Type B pancreatic cell (in vitro differentiated cells): ENCODE measurements around the gene BCL11A. TPM values are rescaled to one million over a fixed set of nuclear protein-coding genes. Genes with fewer than 3 reads are reported as not detected.

Experiments
- DNase-seq: peaks from one replicate; pipeline ENCODE4 v3.0.0; 2021; ENCODE audit warnings: mixed read lengths; ENCODE audit not compliant: unreplicated experiment; ENCODE audit errors: extremely low spot score
- H3K27ac Mint-ChIP-seq: 2 replicates; pipeline ENCODE4 v1.8.0; 2021; ENCODE audit warnings: mild to moderate bottlenecking, mixed read lengths
- H3K27me3 Mint-ChIP-seq: 2 replicates; pipeline ENCODE4 v1.8.0; 2021; ENCODE audit warnings: mixed read lengths
- H3K36me3 Mint-ChIP-seq: 2 replicates; pipeline ENCODE4 v1.8.0; 2021; ENCODE audit warnings: mixed read lengths
- H3K4me1 Mint-ChIP-seq: one replicate; pipeline ENCODE4 v1.8.0; 2021; ENCODE audit warnings: mixed read lengths; ENCODE audit not compliant: unreplicated experiment
- H3K4me3 Mint-ChIP-seq: 2 replicates; pipeline ENCODE4 v1.8.0; 2021; ENCODE audit warnings: mild to moderate bottlenecking, mixed read lengths
- H3K9me3 Mint-ChIP-seq: 2 replicates; pipeline ENCODE4 v1.8.0; 2021; ENCODE audit warnings: mixed read lengths
- total RNA-seq: library from RNA; stranded (reverse); gene quantifications from 2 replicates; pipeline ENCODE4 v1.2.1, GENCODE V29; 2021; ENCODE audit warnings: low replicate concordance
- TF ChIP-seq, protein P1 (sequence below): fragments of 200-600 bp; sonication (generic); conservative IDR thresholded peaks from 2 replicates; pipeline ENCODE4 v1.5.0; 2021; ENCODE audit warnings: antibody characterized with exemption, mild to moderate bottlenecking

BCL11A gene
- total RNA-seq, 1 donor from 2014 or later, result 53.1 TPM

DNA sequence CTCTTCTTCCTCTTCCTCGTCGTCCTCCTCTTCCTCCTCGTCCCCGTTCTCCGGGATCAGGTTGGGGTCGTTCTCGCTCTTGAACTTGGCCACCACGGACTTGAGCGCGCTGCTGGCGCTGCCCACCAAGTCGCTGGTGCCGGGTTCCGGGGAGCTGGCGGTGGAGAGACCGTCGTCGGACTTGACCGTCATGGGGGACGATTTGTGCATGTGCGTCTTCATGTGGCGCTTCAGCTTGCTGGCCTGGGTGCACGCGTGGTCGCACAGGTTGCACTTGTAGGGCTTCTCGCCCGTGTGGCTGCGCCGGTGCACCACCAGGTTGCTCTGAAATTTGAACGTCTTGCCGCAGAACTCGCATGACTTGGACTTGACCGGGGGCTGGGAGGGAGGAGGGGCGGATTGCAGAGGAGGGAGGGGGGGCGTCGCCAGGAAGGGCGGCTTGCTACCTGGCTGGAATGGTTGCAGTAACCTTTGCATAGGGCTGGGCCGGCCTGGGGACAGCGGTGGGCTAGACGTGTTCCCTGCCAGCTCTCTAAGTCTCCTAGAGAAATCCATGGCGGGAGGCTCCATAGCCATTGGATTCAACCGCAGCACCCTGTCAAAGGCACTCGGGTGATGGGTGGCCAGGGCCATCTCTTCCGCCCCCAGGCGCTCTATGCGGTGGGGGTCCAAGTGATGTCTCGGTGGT lies 91.9 kb downstream of the BCL11A start:
- Mint-ChIP-seq H3K4me1 (peaks cover 34% of the 10 kb centered on the region), H3K4me3 (no peak overlapping the region), H3K36me3 (peaks cover 34% of the 10 kb centered on the region), H3K9me3 (no peaks in the 10 kb centered on the region), H3K27ac (no peak overlapping the region), H3K27me3 (no peaks in the 10 kb centered on the region)
- TF ChIP-seq, protein P1, sequence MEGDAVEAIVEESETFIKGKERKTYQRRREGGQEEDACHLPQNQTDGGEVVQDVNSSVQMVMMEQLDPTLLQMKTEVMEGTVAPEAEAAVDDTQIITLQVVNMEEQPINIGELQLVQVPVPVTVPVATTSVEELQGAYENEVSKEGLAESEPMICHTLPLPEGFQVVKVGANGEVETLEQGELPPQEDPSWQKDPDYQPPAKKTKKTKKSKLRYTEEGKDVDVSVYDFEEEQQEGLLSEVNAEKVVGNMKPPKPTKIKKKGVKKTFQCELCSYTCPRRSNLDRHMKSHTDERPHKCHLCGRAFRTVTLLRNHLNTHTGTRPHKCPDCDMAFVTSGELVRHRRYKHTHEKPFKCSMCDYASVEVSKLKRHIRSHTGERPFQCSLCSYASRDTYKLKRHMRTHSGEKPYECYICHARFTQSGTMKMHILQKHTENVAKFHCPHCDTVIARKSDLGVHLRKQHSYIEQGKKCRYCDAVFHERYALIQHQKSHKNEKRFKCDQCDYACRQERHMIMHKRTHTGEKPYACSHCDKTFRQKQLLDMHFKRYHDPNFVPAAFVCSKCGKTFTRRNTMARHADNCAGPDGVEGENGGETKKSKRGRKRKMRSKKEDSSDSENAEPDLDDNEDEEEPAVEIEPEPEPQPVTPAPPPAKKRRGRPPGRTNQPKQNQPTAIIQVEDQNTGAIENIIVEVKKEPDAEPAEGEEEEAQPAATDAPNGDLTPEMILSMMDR, result no peak
- peak; percentile 64 for DNase-seq

GRCh38 chr2:60460577-60461420 lies 92.7 kb downstream of the BCL11A start:
- H3K4me1 Mint-ChIP-seq, result peaks cover 27% of the 10 kb centered on the region
- peaks cover 4% of the 10 kb centered on the region for H3K9me3 Mint-ChIP-seq
- no peak overlapping the region for H3K4me3 Mint-ChIP-seq
- no peaks in the 10 kb centered on the region for H3K27me3 Mint-ChIP-seq
- TF ChIP-seq, protein P1, result no peak
- DNase-seq, result peak; percentile 31
- peaks cover 34% of the 10 kb centered on the region for H3K36me3 Mint-ChIP-seq
- no peak overlapping the region for H3K27ac Mint-ChIP-seq

- Mint-ChIP-seq H3K9me3 (peaks cover 4% of the 10 kb centered on the region), H3K4me1 (peaks cover 26% of the 10 kb centered on the region), H3K36me3 (peaks cover 39% of the 10 kb centered on the region), H3K27me3 (no peaks in the 10 kb centered on the region), H3K27ac (no peak overlapping the region), H3K4me3 (no peak overlapping the region)
- no peak for DNase-seq
- TF ChIP-seq, protein P1, result no peak
These were observed 93.6 kb downstream of the BCL11A start for GRCh38 chr2:60459851-60460250.

- Mint-ChIP-seq H3K27ac (no peak overlapping the region), H3K27me3 (no peaks in the 10 kb centered on the region)
These were observed 97.2 kb downstream of the BCL11A start for GRCh38 chr2:60456115-60456770.

DNA sequence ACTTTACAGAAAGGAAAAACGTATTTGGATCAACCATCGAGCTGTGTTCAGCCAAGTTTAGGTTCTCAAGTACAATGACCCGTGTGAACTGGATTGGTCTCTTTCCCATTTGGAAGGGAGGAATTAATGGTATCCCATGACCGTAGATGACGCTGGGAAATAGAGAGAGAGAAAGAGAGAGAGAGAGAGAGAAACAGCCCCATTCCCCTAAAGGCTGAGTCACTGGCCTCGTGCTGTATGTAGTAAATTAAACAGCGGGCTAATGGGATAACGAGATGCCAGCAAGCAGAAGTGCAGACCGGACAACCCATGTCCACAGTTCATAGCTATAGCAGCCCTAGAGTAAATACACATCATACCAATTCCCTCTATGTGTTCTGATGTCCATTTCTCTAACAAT lies 99.6 kb downstream of the BCL11A start:
- Mint-ChIP-seq H3K4me3 (no peak overlapping the region), H3K9me3 (peaks cover 9% of the 10 kb centered on the region), H3K36me3 (peaks cover 15% of the 10 kb centered on the region), H3K27ac (no peak overlapping the region), H3K27me3 (no peaks in the 10 kb centered on the region), H3K4me1 (peaks cover 17% of the 10 kb centered on the region)
- TF ChIP-seq, protein P1, result no peak
- no peak for DNase-seq

More at GRCh38 chr2:60456115-60456770, 97.2 kb downstream of the BCL11A start:
- Mint-ChIP-seq H3K4me1 (peaks cover 9% of the 10 kb centered on the region), H3K9me3 (peaks cover 9% of the 10 kb centered on the region), H3K36me3 (peaks cover 26% of the 10 kb centered on the region), H3K4me3 (no peak overlapping the region)
- TF ChIP-seq, protein P1, result peak; percentile 35
- DNase-seq, result no peak
